ENCODE results near the gene ZNF248.

- TF ChIP-seq CTCF (IDR thresholded peaks at IDR 0.05) = no peak
- TF ChIP-seq ZFX (IDR thresholded peaks at IDR 0.05; ENCODE audit: borderline replicate concordance) = no peak
Observed at GRCh38 chr10:37872283-37872682, 14.9 kb upstream of the ZNF248 start.
